KBM-7 (cell line): ENCODE results near the gene HESX1.

Experiments
- DNase-seq: peaks from one replicate; pipeline ENCODE4 v3.0.0-alpha.2; 2015
- in situ Hi-C: fragments of 300-500 bp; cut with MboI; formaldehyde crosslinking; loops from 2 replicates; pipeline ENCODE4 v1.14.3; 2020; ENCODE audit warnings: low sequenced_read_pairs, low pct_unique_long_range_greater_than_20kb, mixed read lengths

The HESX1 gene

DNA sequence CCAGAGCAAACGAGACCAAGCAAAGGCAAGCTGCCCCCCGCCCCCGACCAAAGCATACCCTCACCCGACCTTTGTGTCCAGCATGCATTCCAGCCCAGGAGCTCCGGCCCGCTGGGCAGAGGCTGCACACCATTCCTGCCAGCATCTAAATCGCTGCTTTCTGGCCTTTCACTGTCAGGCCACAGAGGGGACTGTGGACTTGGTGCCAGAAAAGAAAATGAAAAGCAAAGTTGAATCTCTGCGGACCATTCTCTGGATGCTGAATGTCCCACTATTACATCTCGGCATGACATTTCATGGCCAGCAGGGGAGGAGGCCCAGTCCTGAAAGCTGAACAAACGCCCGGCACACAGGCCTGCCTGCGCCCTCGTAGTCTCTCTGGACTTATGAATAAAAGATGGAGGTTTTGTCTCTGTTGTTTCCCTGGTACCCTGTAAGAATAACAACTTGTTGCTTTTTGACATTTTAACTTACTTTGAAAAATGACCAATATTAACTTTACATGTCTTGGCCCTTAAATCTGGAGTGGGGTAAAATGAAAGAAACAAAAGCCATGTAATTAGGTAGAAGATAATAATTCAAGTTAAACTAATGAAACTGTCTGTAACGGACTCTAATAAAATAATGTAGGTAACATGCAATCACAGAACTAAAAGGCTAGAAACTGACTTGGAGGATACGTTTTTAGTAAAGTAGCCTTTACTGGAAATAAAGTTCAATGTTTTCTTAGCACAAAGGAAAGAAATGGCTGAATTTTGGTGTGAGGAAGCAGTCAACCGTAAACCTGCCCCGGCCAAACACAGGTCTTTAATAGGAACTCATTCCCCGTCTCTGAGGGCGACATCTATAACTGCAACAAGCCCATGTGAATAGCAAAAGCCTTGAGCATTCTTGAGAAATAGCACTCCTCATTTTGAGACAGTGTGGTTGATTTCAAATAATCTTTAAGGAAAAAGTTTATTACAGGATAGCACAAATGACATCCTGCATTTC is 47.3 kb downstream of the HESX1 start:
- in situ Hi-C loops = no loop called here
- no peak for DNase-seq

DNA sequence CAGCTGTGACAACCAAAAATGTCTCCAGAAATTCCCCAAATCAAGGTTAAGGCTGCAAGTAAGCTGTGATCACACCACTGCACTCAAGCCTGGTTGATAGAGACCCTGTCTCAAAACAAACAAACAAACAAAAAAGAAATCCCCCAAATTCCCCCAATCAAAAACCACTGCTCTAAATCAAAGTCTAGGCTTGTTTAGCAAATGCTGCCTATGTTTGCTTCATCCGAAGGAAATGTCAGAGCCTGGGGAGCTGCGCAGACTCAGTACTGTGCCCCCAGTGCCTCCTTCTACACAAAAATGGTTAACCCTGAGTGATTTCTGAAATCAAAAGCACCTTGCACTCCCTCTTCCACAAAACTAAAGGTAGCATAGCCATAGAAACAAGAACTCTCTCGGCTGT is 48.0 kb downstream of the HESX1 start:
- in situ Hi-C loops = no loop called here
- no peak for DNase-seq

GRCh38 chr3:57151021-57151449 is 48.7 kb downstream of the HESX1 start:
- in situ Hi-C loops = no loop called here
- no peak for DNase-seq

DNA sequence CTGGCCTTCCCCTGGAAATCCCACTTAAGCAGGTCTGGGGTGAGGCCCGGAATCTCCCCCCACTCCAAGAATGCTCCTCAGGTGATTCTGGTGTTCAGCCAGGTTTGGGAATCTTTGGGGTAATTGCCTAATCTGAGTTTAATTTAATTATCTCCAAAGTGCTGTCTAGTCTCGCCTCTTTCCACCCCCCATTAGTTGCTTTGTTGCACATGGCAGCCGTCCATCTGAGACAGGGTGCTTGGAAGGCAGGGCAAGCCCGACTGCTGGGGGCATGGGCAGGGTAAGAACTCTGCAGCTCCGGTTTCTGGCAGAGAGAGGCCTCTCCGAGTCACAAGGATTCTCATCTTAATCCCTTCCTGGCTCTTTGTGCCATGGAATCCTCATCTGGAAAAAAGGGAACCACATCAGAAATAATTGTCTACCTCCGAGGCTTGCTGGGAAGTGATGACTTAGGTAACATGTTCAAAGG is 49.6 kb downstream of the HESX1 start:
- in situ Hi-C loops = no loop called here
- no peak for DNase-seq
